GM12878 (cell line): Measurements from ENCODE around the gene TBKBP1. TPM values are rescaled to one million over a fixed set of nuclear protein-coding genes. Genes with fewer than 3 reads are reported as not detected.

Experiments
- ATAC-seq: fragments of 200-7000 bp; cut with Tn5 transposase; 3 replicates; pipeline ENCODE4 v1.9.1; 2020; ENCODE audit warnings: mild to moderate bottlenecking, moderate library complexity
- BruUV-seq: library from RNA; stranded (reverse); fragments of 400-500 nt; replicated peaks from 2 replicates; lab custom pipeline; 2021; lab: Mats Ljungman, UMichigan
- CTCF ChIA-PET: fragments of 300-600 bp; sonication (Branson Sonifier 250); formaldehyde crosslinking; extraction: SDS; loops from one replicate; lab custom pipeline; 2021; ENCODE audit warnings: inconsistent platforms; lab: Yijun Ruan, JAX
- POLR2A ChIA-PET: fragments of 350-600 bp; formaldehyde crosslinking; extraction: SDS; loops from one replicate; lab custom pipeline; 2021; ENCODE audit warnings: inconsistent platforms; lab: Charles Lee
- RAD21 ChIA-PET: fragments of 300-600 bp; sonication (Branson Sonifier 250); formaldehyde crosslinking; loops from one replicate; lab custom pipeline; 2023; ENCODE audit warnings: antibody characterized with exemption; ENCODE audit not compliant: unreplicated experiment; lab: Charles Lee
- SMC1A ChIA-PET: fragments of 300-600 bp; sonication (Branson Sonifier 250); formaldehyde crosslinking; loops from one replicate; lab custom pipeline; 2023; ENCODE audit not compliant: unreplicated experiment, uncharacterized antibody; lab: Charles Lee
- DNase-seq: peaks from one replicate; pipeline ENCODE4 v3.0.0-alpha.2; 2011; ENCODE audit warnings: low read depth, low spot score
- FAIRE-seq: peaks from 3 replicates; lab custom pipeline; 2011; peaks lifted over from hg19 to GRCh38; lab: Jason Lieb, UNC
- H2AFZ ChIP-seq: 2 replicates; pipeline ENCODE4 v1.6.0; 2011; ENCODE audit warnings: low read depth, low read length, control low read depth; ENCODE audit not compliant: control insufficient read depth
- H3K27ac ChIP-seq: 2 replicates; pipeline ENCODE4 v1.5.1; 2011; ENCODE audit warnings: control low read depth; ENCODE audit not compliant: control insufficient read depth, insufficient read depth
- H3K27me3 ChIP-seq, 2 experiments: replicated peaks in 1 of 2; 2 replicates each; pipeline versions ENCODE4 v1.6.0 to v1.6.1; 2011; ENCODE audit warnings: low read length in 1 of 2; ENCODE audit not compliant: control insufficient read depth in 2 of 2, insufficient read depth in 2 of 2
- H3K36me3 ChIP-seq, 2 experiments: 2 replicates each; pipeline ENCODE4 v1.5.1; 2011; ENCODE audit warnings: low read length in 1 of 2; ENCODE audit not compliant: control insufficient read depth in 2 of 2, insufficient read depth in 2 of 2
- H3K4me1 ChIP-seq: 2 replicates; pipeline ENCODE4 v1.6.1; 2011; ENCODE audit warnings: mild to moderate bottlenecking, low read length, moderate library complexity, mixed read lengths; ENCODE audit not compliant: control insufficient read depth, insufficient read depth
- H3K4me2 ChIP-seq: 2 replicates; pipeline ENCODE4 v1.6.0; 2011; ENCODE audit warnings: control low read depth; ENCODE audit not compliant: control insufficient read depth, insufficient read depth
- H3K4me3 ChIP-seq: fragments of 200-600 bp; sonication (generic); 2 replicates; pipeline ENCODE4 v1.5.1; 2016
- H3K79me2 ChIP-seq: 2 replicates; pipeline ENCODE4 v1.6.0; 2011; ENCODE audit warnings: low read length; ENCODE audit not compliant: control insufficient read depth, insufficient read depth
- H3K9ac ChIP-seq: 2 replicates; pipeline ENCODE4 v1.8.0; 2011; ENCODE audit warnings: low read length, control low read depth, mixed read lengths; ENCODE audit not compliant: control insufficient read depth, insufficient read depth
- H3K9me3 ChIP-seq: replicated peaks from 3 replicates; pipeline ENCODE4 v1.5.1; 2011; ENCODE audit warnings: mild to moderate bottlenecking, low read length; ENCODE audit not compliant: control insufficient read depth, insufficient read depth
- H4K20me1 ChIP-seq: 2 replicates; pipeline ENCODE4 v1.6.0; 2011; ENCODE audit not compliant: control insufficient read depth, insufficient read depth
- HDGF ChIP-seq: fragments of 450-650 bp; IDR thresholded peaks from 2 replicates; pipeline ENCODE4 v1.6.1; 2016; ENCODE audit warnings: antibody characterized with exemption
- PAX8 ChIP-seq: fragments of 450-650 bp; IDR thresholded peaks from 2 replicates; pipeline ENCODE4 v1.6.1; 2017; ENCODE audit warnings: mild to moderate bottlenecking, moderate library complexity
- SREBF1 ChIP-seq: IDR thresholded peaks from 2 replicates; pipeline ENCODE4 v1.6.1; 2012; ENCODE audit warnings: mild to moderate bottlenecking, low read length
- ZZZ3 ChIP-seq: IDR thresholded peaks from 2 replicates; pipeline ENCODE4 v1.6.1; 2011; ENCODE audit warnings: low read depth; ENCODE audit not compliant: control insufficient read depth, insufficient read length
- WGBS: methylation state at CpG from one replicate; pipeline ENCODE4 v1.1.6; 2016; ENCODE audit warnings: low lambda C conversion rate; ENCODE audit not compliant: insufficient replicate concordance, insufficient coverage; ENCODE audit errors: missing lambda C conversion rate; 5-methylcytosine and 5-hydroxymethylcytosine counted together
- in situ Hi-C: fragments of 300-500 bp; cut with MboI; formaldehyde crosslinking; loops from 9 replicates; pipeline ENCODE4 v1.14.3; 2018; ENCODE audit warnings: mixed read lengths
- intact Hi-C: fragments of 100-400 bp; cut with micrococcal nuclease; formaldehyde crosslinking; loops from one replicate; pipeline ENCODE4 v1.14.2; 2022; ENCODE audit not compliant: unreplicated experiment
- polyA plus RNA-seq, 11 experiments: library from polyadenylated mRNA; depleted of rRNA in 4 of 11; unstranded in 6 of 11; stranded (reverse) in 5 of 11; fragments of >200 nt; fragmentation: Nextera tagmentation in 4 of 11; fragmentation: Illumina TruSeq in 1 of 11; extraction: Ambion mirVana in 4 of 11; extraction: Trizol in 1 of 11; gene quantifications; 1 replicate in 1 of 11; 2 replicates in 10 of 11; pipeline versions ENCODE4 v1.2.1 to v1.2.3, GENCODE V29; 2011 to 2016; ENCODE audit warnings: inconsistent platforms in 2 of 11, missing spikeins in 2 of 11, low read depth in 1 of 11
- total RNA-seq, 4 experiments: library from RNA; depleted of rRNA in 3 of 4; stranded (reverse); fragments of >200 nt in 3 of 4; fragmentation: Illumina TruSeq in 1 of 4; extraction: Trizol in 1 of 4; gene quantifications; 2 replicates each; pipeline versions ENCODE4 v1.2.1 to v1.2.3, GENCODE V29; 2013 to 2021
- TF ChIP-seq, protein P1 (sequence below): fragments of 450-650 bp; IDR thresholded peaks from 2 replicates; pipeline ENCODE4 v1.6.1; 2018; ENCODE audit warnings: borderline replicate concordance, mild to moderate bottlenecking; ENCODE audit not compliant: partially characterized antibody

The TBKBP1 gene
- total and polyA plus RNA-seq, 10 of the 15 experiments (the other 5 are each of a cell fraction or from before 2014, with no cell fraction given): 0.11 to 2.7 (median 0.74) TPM; not detected in 3

DNA sequence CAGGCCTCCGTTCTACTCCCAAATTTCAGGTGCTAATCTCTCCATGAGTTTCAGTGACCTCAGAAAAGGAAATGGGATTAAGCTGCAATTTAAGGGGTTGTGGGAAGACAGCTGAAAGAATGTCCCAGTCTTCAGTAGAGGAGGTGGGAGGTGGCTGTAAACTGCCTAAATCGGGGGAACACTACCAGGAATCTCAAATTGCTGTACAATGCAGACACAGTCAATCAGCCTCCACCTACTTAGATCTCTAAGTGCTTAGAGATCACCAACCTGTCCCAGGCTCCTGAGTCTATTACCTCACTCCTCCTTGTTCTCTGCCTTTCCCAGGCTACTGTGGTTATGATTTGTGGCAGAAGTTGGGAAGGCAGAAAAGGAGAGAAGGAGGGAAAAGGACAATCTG is 30.7 kb downstream of the TBKBP1 start:
- Histone ChIP-seq H3K4me1 (peaks cover 26% of the 10 kb centered on the region), H2AFZ (no peak overlapping the region), H3K79me2 (no peaks in the 10 kb centered on the region), H3K27me3 (peaks cover 0 to 5% of the 10 kb centered on the region in 2 experiments; a peak in 2 of 4 replicates), H4K20me1 (no peaks in the 10 kb centered on the region), H3K9ac (no peak overlapping the region), H3K9me3 (no peaks in the 10 kb centered on the region), H3K27ac (no peak overlapping the region), H3K4me3 (no peak overlapping the region), H3K36me3 (no peaks in the 10 kb centered on the region), H3K4me2 (no peak overlapping the region)
- SMC1A ChIA-PET: interaction anchor here (1.0 kb wide), 1 partner anchor 25 kb away, joined by 3 read pairs; no protein-coding TSS in a partner anchor
- CTCF ChIA-PET: interaction anchor here (0.7 to 0.9 kb wide), 3 partner anchors 10 to 45 kb away, joined by 3 to 4 read pairs (median 3); no protein-coding TSS in a partner anchor
- RAD21 ChIA-PET: interaction anchor here (0.5 to 0.9 kb wide), 2 partner anchors 27 to 330 kb away, joined by 3 to 4 read pairs; no protein-coding TSS in a partner anchor
- WGBS: 25% methylated on average over 2 of the region's 2 CpGs
- in situ Hi-C loops (no loop called here), intact Hi-C loops (no loop called here)
- ATAC-seq (no peak), DNase-seq (no peak), FAIRE-seq (no peak)
- POLR2A ChIA-PET: no interaction called here
- TF ChIP-seq ZZZ3 (no peak), SREBF1 (no peak), PAX8 (no peak), HDGF (no peak)
- TF ChIP-seq, protein P1, sequence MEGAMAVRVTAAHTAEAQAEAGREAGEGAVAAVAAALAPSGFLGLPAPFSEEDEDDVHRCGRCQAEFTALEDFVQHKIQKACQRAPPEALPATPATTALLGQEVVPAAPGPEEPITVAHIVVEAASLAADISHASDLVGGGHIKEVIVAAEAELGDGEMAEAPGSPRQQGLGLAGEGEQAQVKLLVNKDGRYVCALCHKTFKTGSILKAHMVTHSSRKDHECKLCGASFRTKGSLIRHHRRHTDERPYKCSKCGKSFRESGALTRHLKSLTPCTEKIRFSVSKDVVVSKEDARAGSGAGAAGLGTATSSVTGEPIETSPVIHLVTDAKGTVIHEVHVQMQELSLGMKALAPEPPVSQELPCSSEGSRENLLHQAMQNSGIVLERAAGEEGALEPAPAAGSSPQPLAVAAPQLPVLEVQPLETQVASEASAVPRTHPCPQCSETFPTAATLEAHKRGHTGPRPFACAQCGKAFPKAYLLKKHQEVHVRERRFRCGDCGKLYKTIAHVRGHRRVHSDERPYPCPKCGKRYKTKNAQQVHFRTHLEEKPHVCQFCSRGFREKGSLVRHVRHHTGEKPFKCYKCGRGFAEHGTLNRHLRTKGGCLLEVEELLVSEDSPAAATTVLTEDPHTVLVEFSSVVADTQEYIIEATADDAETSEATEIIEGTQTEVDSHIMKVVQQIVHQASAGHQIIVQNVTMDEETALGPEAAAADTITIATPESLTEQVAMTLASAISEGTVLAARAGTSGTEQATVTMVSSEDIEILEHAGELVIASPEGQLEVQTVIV: no peak
- no TSS peak for BruUV-seq
